Liver (tissue), 3 donors: ENCODE results near the gene OTUD7B.

Source experiments
- CTCF ChIP-seq: fragments of 150-350 bp; IDR thresholded peaks from 2 replicates; pipeline ENCODE4 v1.5.1; 2017; ENCODE audit warnings: improper control_type of control experiment, low read depth, low read length; ENCODE audit not compliant: missing input control
- EGR1 ChIP-seq, 2 donors: IDR thresholded peaks; 2 replicates each; pipeline ENCODE4 v1.6.1; 2016 to 2018; ENCODE audit warnings: antibody characterized with exemption in 2 of 2, low read depth in 2 of 2
- FOXA1 ChIP-seq: IDR thresholded peaks from 2 replicates; pipeline ENCODE4 v1.6.1; 2016; ENCODE audit warnings: antibody characterized with exemption
- GABPA ChIP-seq, 2 donors: IDR thresholded peaks in 1 of 2; conservative IDR thresholded peaks in 1 of 2; 2 replicates each; pipeline ENCODE4 v1.6.1; 2016; ENCODE audit warnings: antibody characterized with exemption in 2 of 2, mild to moderate bottlenecking in 1 of 2, moderate library complexity in 1 of 2
- MAX ChIP-seq: IDR thresholded peaks from 2 replicates; pipeline ENCODE4 v1.6.1; 2016; ENCODE audit warnings: antibody characterized with exemption
- RAD21 ChIP-seq, 2 donors: IDR thresholded peaks; 2 replicates each; pipeline ENCODE4 v1.6.1; 2016; ENCODE audit warnings: antibody characterized with exemption in 2 of 2, mild to moderate bottlenecking in 2 of 2
- RXRA ChIP-seq, 2 donors: IDR thresholded peaks; 2 replicates each; pipeline ENCODE4 v1.6.1; 2017 to 2018; ENCODE audit warnings: antibody characterized with exemption in 2 of 2, mild to moderate bottlenecking in 1 of 2
- TAF1 ChIP-seq: conservative IDR thresholded peaks from 2 replicates; pipeline ENCODE4 v1.6.1; 2016; ENCODE audit warnings: antibody characterized with exemption, mild to moderate bottlenecking
- YY1 ChIP-seq: IDR thresholded peaks from 2 replicates; pipeline ENCODE4 v1.6.1; 2016; ENCODE audit warnings: antibody characterized with exemption, mild to moderate bottlenecking
- ZBTB33 ChIP-seq: IDR thresholded peaks from 2 replicates; pipeline ENCODE4 v1.6.1; 2016; ENCODE audit warnings: antibody characterized with exemption
- donor health status: healthy.
- donor health status: healthy.

GRCh38 chr1:149966405-149966804 is 44.1 kb downstream of the OTUD7B start:
- TF ChIP-seq CTCF: no peak
- no peak for TF ChIP-seq TAF1
- TF ChIP-seq GABPA (IDR thresholded peaks at IDR 0.05 in 1 of 2, conservative IDR thresholded peaks at IDR 0.05 in 1 of 2): no peak
- no peak for TF ChIP-seq EGR1 (IDR thresholded peaks at IDR 0.05; ENCODE audit: low read depth in 2 of 2)
- no peak for TF ChIP-seq RAD21 (IDR thresholded peaks at IDR 0.05)
- TF ChIP-seq MAX: no peak
- no peak for TF ChIP-seq YY1
- TF ChIP-seq RXRA (IDR thresholded peaks at IDR 0.05): no peak
- TF ChIP-seq ZBTB33: no peak
- no peak for TF ChIP-seq FOXA1
